WTC11 (cell line): ENCODE results near the gene STXBP1. TPM values are rescaled to one million over a fixed set of nuclear protein-coding genes. Genes with fewer than 3 reads are reported as not detected.

ENCODE experiments used
- ATAC-seq: fragments of 200-7000 bp; cut with Tn5 transposase; 2 replicates; pipeline ENCODE4 v1.10.0; 2021; ENCODE audit warnings: mild to moderate bottlenecking, moderate library complexity
- CTCF ChIA-PET: fragments of 300-600 bp; sonication (Branson Sonifier 250); formaldehyde crosslinking; loops from one replicate; lab custom pipeline; 2021; ENCODE audit warnings: antibody characterized with exemption; lab: Charles Lee
- POLR2A ChIA-PET: fragments of 350-600 bp; sonication (Branson Sonifier 250); formaldehyde crosslinking; loops from one replicate; lab custom pipeline; 2021; ENCODE audit warnings: antibody characterized with exemption; lab: Charles Lee
- DNase-seq: peaks from one replicate; pipeline ENCODE4 v3.0.0; 2021; ENCODE audit warnings: low spot score
- H3K27ac Mint-ChIP-seq: 2 replicates; pipeline ENCODE4 v1.8.0; 2021; ENCODE audit warnings: mixed read lengths
- H3K27me3 Mint-ChIP-seq: 2 replicates; pipeline ENCODE4 v1.8.0; 2021; ENCODE audit warnings: low read depth, mild to moderate bottlenecking, moderate library complexity, mixed read lengths
- H3K36me3 Mint-ChIP-seq: 2 replicates; pipeline ENCODE4 v1.8.0; 2021; ENCODE audit warnings: mixed read lengths
- H3K4me1 Mint-ChIP-seq: 2 replicates; pipeline ENCODE4 v1.8.0; 2022; ENCODE audit warnings: mixed read lengths
- H3K4me3 Mint-ChIP-seq: 2 replicates; pipeline ENCODE4 v1.8.0; 2021; ENCODE audit warnings: mild to moderate bottlenecking, moderate library complexity, mixed read lengths
- H3K9me3 Mint-ChIP-seq: 2 replicates; pipeline ENCODE4 v1.8.0; 2021; ENCODE audit warnings: mixed read lengths
- AR ChIP-seq: fragments of 250-450 bp; sonication (Bioruptor Pico); IDR thresholded peaks from 2 replicates; pipeline ENCODE4 v1.9.0; 2021; ENCODE audit warnings: mild to moderate bottlenecking
- ATF2 ChIP-seq: sonication (generic); formaldehyde crosslinking; IDR thresholded peaks from 2 replicates; pipeline ENCODE4 v1.8.1; 2022; ENCODE audit warnings: low read depth, missing genetic modification reagents, borderline replicate concordance
- ATF3 ChIP-seq: sonication (generic); formaldehyde crosslinking; conservative IDR thresholded peaks from 2 replicates; pipeline ENCODE4 v1.8.1; 2022; ENCODE audit warnings: mild to moderate bottlenecking, missing genetic modification reagents
- FOXJ3 ChIP-seq: sonication (generic); formaldehyde crosslinking; IDR thresholded peaks from 2 replicates; pipeline ENCODE4 v1.9.0; 2021; ENCODE audit warnings: missing genetic modification reagents, mild to moderate bottlenecking, borderline replicate concordance
- FOXP1 ChIP-seq: sonication (generic); formaldehyde crosslinking; IDR thresholded peaks from 2 replicates; pipeline ENCODE4 v1.8.0; 2022; ENCODE audit warnings: missing genetic modification reagents, mild to moderate bottlenecking, moderate library complexity, borderline replicate concordance
- FOXP4 ChIP-seq: sonication (generic); formaldehyde crosslinking; IDR thresholded peaks from 2 replicates; pipeline ENCODE4 v1.8.0; 2022; ENCODE audit warnings: mild to moderate bottlenecking, missing genetic modification reagents
- GABPB1 ChIP-seq: sonication (generic); formaldehyde crosslinking; IDR thresholded peaks from 2 replicates; pipeline ENCODE4 v1.8.1; 2023; ENCODE audit warnings: mild to moderate bottlenecking, missing genetic modification reagents
- GRHL2 ChIP-seq: fragments of 250-450 bp; sonication (Bioruptor Pico); IDR thresholded peaks from 2 replicates; pipeline ENCODE4 v1.8.0; 2022; ENCODE audit warnings: mild to moderate bottlenecking, moderate library complexity; ENCODE audit not compliant: insufficient replicate concordance, severe bottlenecking
- GTF2I ChIP-seq: fragments of 250-450 bp; sonication (Bioruptor Pico); conservative IDR thresholded peaks from 2 replicates; pipeline ENCODE4 v1.4.0; 2021; ENCODE audit warnings: mild to moderate bottlenecking
- HMGA2 ChIP-seq: fragments of 250-450 bp; sonication (Bioruptor Pico); IDR thresholded peaks from 2 replicates; pipeline ENCODE4 v1.4.0; 2021; ENCODE audit warnings: mild to moderate bottlenecking, moderate library complexity
- HMGXB4 ChIP-seq: sonication (generic); formaldehyde crosslinking; IDR thresholded peaks from 2 replicates; pipeline ENCODE4 v1.8.1; 2023; ENCODE audit warnings: mild to moderate bottlenecking, moderate library complexity, missing genetic modification reagents
- IRF1 ChIP-seq: sonication (generic); formaldehyde crosslinking; IDR thresholded peaks from 2 replicates; pipeline ENCODE4 v1.8.0; 2023; ENCODE audit warnings: missing genetic modification reagents
- JUN ChIP-seq: sonication (generic); formaldehyde crosslinking; IDR thresholded peaks from 2 replicates; pipeline ENCODE4 v1.8.0; 2023; ENCODE audit warnings: mild to moderate bottlenecking, missing genetic modification reagents
- NFYB ChIP-seq: sonication (generic); formaldehyde crosslinking; conservative IDR thresholded peaks from 2 replicates; pipeline ENCODE4 v1.8.0; 2022; ENCODE audit warnings: low read depth, missing genetic modification reagents
- NR1H2 ChIP-seq: sonication (generic); formaldehyde crosslinking; IDR thresholded peaks from 2 replicates; pipeline ENCODE4 v1.9.0; 2021; ENCODE audit warnings: mild to moderate bottlenecking, moderate library complexity, missing genetic modification reagents
- TEAD4 ChIP-seq: sonication (generic); formaldehyde crosslinking; IDR thresholded peaks from 2 replicates; pipeline ENCODE4 v1.8.0; 2022; ENCODE audit warnings: mild to moderate bottlenecking, missing genetic modification reagents
- ZNF121 ChIP-seq: sonication (generic); formaldehyde crosslinking; IDR thresholded peaks from 2 replicates; pipeline ENCODE4 v1.8.0; 2023; ENCODE audit warnings: missing genetic modification reagents
- ZNF232 ChIP-seq: sonication (generic); formaldehyde crosslinking; IDR thresholded peaks from 2 replicates; pipeline ENCODE4 v1.8.0; 2022; ENCODE audit warnings: mild to moderate bottlenecking, missing genetic modification reagents
- ZNF263 ChIP-seq: sonication (generic); formaldehyde crosslinking; IDR thresholded peaks from 2 replicates; pipeline ENCODE4 v1.8.1; 2022; ENCODE audit warnings: low read depth, mild to moderate bottlenecking, moderate library complexity, missing genetic modification reagents
- ZNF281 ChIP-seq: sonication (generic); formaldehyde crosslinking; IDR thresholded peaks from 2 replicates; pipeline ENCODE4 v1.8.0; 2023; ENCODE audit warnings: mild to moderate bottlenecking, missing genetic modification reagents
- ZNF317 ChIP-seq: sonication (generic); formaldehyde crosslinking; IDR thresholded peaks from 2 replicates; pipeline ENCODE4 v1.8.1; 2023; ENCODE audit warnings: low read depth, mild to moderate bottlenecking, moderate library complexity, missing genetic modification reagents, borderline replicate concordance
- total RNA-seq: library from RNA; stranded (reverse); gene quantifications from 3 replicates; pipeline ENCODE4 v1.2.3, GENCODE V29; 2021

The STXBP1 gene
- total RNA-seq, 1 experiment from 2014 or later: 37.1 TPM

GRCh38 chr9:127720865-127721227 lies 108.8 kb downstream of the STXBP1 start:
- POLR2A ChIA-PET: no interaction called here
- Mint-ChIP-seq H3K9me3 (no peaks in the 10 kb centered on the region), H3K36me3 (no peaks in the 10 kb centered on the region), H3K4me1 (peaks cover 20% of the 10 kb centered on the region), H3K27me3 (no peaks in the 10 kb centered on the region), H3K27ac (no peak overlapping the region), H3K4me3 (no peak overlapping the region)
- DNase-seq (no peak), ATAC-seq (no peak)
- CTCF ChIA-PET: interaction anchor here (0.9 to 7.3 kb wide), 2 partner anchors 14 to 27 kb away, joined by 3 to 73 read pairs; partner anchors contain the start of gene TOR2A
- TF ChIP-seq ZNF281 (CRISPR knock-in tag) (no peak), NR1H2 (CRISPR knock-in tag) (no peak), ZNF263 (CRISPR knock-in tag) (peak; percentile 56; the same call in 1 of the 2 replicates), NFYB (no peak)
- TF ChIP-seq, all 79 proteins: peak for 1

- TF ChIP-seq FOXJ3 (no peak), GTF2I (CRISPR knock-in tag) (no peak), FOXP1 (CRISPR knock-in tag) (no peak), HMGXB4 (CRISPR knock-in tag) (no peak), ZNF121 (no peak), GABPB1 (no peak), ATF3 (CRISPR knock-in tag) (no peak), JUN (no peak), ATF2 (CRISPR knock-in tag) (no peak), FOXP4 (CRISPR knock-in tag) (no peak), GRHL2 (CRISPR knock-in tag) (no peak), ZNF317 (CRISPR knock-in tag) (no peak), HMGA2 (CRISPR knock-in tag) (no peak), IRF1 (CRISPR knock-in tag) (no peak), TEAD4 (no peak), ZNF232 (CRISPR knock-in tag) (no peak), AR (CRISPR knock-in tag) (no peak)
- no peak for DNase-seq
- Mint-ChIP-seq H3K36me3 (no peaks in the 10 kb centered on the region), H3K9me3 (no peaks in the 10 kb centered on the region), H3K27ac (no peak overlapping the region), H3K4me3 (no peak overlapping the region), H3K4me1 (peaks cover 14% of the 10 kb centered on the region), H3K27me3 (no peaks in the 10 kb centered on the region)
- ChIA-PET POLR2A (no interaction called here), CTCF (interaction anchor here (0.8 to 1.6 kb wide), 5 partner anchors 13 to 232 kb away, joined by 3 to 16 read pairs (median 3); partner anchors contain the start of gene TOR2A)
- ATAC-seq: no peak
Measured at GRCh38 chr9:127721391-127721821, 109.3 kb downstream of the STXBP1 start.
